Measurements from ENCODE around the gene RELL1. TPM values are rescaled to one million over a fixed set of nuclear protein-coding genes. Genes with fewer than 3 reads are reported as not detected.

RELL1 gene
- total and polyA plus RNA-seq, 5 donors from 2014 or later, result 2.7 to 24.3 (median 5.3) TPM

DNA sequence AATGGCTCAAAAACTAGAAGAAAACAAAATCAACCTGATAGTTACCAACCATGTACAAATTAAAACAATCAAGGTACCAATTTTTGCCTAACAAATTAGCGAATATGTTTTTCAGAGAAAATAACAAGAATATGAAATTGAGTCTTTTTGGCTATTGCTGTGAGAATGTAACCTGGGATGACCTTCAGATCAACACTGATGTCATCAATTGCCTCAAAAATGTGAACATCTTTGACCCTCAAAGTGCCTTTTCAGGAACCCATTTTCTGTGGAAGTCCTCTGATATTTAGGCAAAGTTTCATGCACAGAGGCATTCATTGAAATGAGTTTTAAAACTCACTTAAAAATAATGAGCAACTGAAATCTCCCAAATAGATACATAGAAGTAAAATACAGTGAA, 6.1 kb downstream of the RELL1 start:
- no peaks in the 10 kb centered on the region for H3K9me3 Mint-ChIP-seq
- no peak for ATAC-seq (ENCODE audit: low read depth in 2 of 2)
- Histone ChIP-seq H3K4me3 (ENCODE audit: low read depth, low read length) (no peak overlapping the region), H3K27me3 (ENCODE audit: control insufficient read depth, insufficient read depth, low read length) (no peaks in the 10 kb centered on the region), H3K4me1 (ENCODE audit: control insufficient read depth, insufficient read depth, low read length, poor library complexity, severe bottlenecking) (peaks cover 32% of the 10 kb centered on the region), H3K36me3 (ENCODE audit: control insufficient read depth, insufficient read depth, low read length) (peaks cover 6% of the 10 kb centered on the region), H3K27ac (ENCODE audit: insufficient read depth, low read length, poor library complexity, severe bottlenecking) (no peak overlapping the region), H3K9me3 (ENCODE audit: control insufficient read depth in 2 of 2, low read length in 2 of 2) (no peaks in the 10 kb centered on the region)
- peaks cover 33 to 60% (median 50%) of the 10 kb centered on the region in 4 donors for H3K4me1 Mint-ChIP-seq
- no peak overlapping the region for H3K4me3 Mint-ChIP-seq
- H3K27me3 Mint-ChIP-seq, result no peaks in the 10 kb centered on the region
- no peak for DNase-seq
- H3K27ac Mint-ChIP-seq, result no peak overlapping the region
- peaks cover 5% of the 10 kb centered on the region for H3K36me3 Mint-ChIP-seq

- no peaks in the 10 kb centered on the region for H3K27me3 Mint-ChIP-seq
- H3K4me3 Mint-ChIP-seq, result no peak overlapping the region
- no peak for DNase-seq
- no peak overlapping the region for H3K27ac Mint-ChIP-seq
- H3K4me1 ChIP-seq (ENCODE audit: control insufficient read depth, insufficient read depth, low read length, poor library complexity, severe bottlenecking), result peaks cover 24% of the 10 kb centered on the region
- ATAC-seq (ENCODE audit: low read depth in 2 of 2), result no peak
- no peak overlapping the region for H3K4me3 ChIP-seq (ENCODE audit: low read depth, low read length)
- H3K27me3 ChIP-seq (ENCODE audit: control insufficient read depth, insufficient read depth, low read length), result no peaks in the 10 kb centered on the region
- peaks cover 5% of the 10 kb centered on the region for H3K36me3 Mint-ChIP-seq
- peaks cover 6% of the 10 kb centered on the region for H3K36me3 ChIP-seq (ENCODE audit: control insufficient read depth, insufficient read depth, low read length)
- no peak overlapping the region for H3K27ac ChIP-seq (ENCODE audit: insufficient read depth, low read length, poor library complexity, severe bottlenecking)
- H3K9me3 ChIP-seq (ENCODE audit: control insufficient read depth in 2 of 2, low read length in 2 of 2), result no peaks in the 10 kb centered on the region
- H3K4me1 Mint-ChIP-seq, result peaks cover 33 to 59% (median 47%) of the 10 kb centered on the region in 4 donors
- H3K9me3 Mint-ChIP-seq, result no peaks in the 10 kb centered on the region
Measured at GRCh38 chr4:37679301-37679700, 6.9 kb downstream of the RELL1 start.

- Histone ChIP-seq H3K9me3 (ENCODE audit: control insufficient read depth in 2 of 2, low read length in 2 of 2) (no peaks in the 10 kb centered on the region), H3K4me3 (ENCODE audit: low read depth, low read length) (no peak overlapping the region), H3K36me3 (ENCODE audit: control insufficient read depth, insufficient read depth, low read length) (peaks cover 6% of the 10 kb centered on the region), H3K4me1 (ENCODE audit: control insufficient read depth, insufficient read depth, low read length, poor library complexity, severe bottlenecking) (peaks cover 21% of the 10 kb centered on the region), H3K27ac (ENCODE audit: insufficient read depth, low read length, poor library complexity, severe bottlenecking) (no peak overlapping the region), H3K27me3 (ENCODE audit: control insufficient read depth, insufficient read depth, low read length) (no peaks in the 10 kb centered on the region)
- Mint-ChIP-seq H3K36me3 (peaks cover 5% of the 10 kb centered on the region), H3K4me3 (peak overlapping the region in 1 of 4 donors; percentile 80), H3K27me3 (no peaks in the 10 kb centered on the region), H3K27ac (peak overlapping the region in 1 of 3 donors; percentile 43), H3K4me1 (peaks cover 33 to 66% (median 48%) of the 10 kb centered on the region in 4 donors), H3K9me3 (no peaks in the 10 kb centered on the region)
- ATAC-seq (ENCODE audit: low read depth in 2 of 2) (no peak), DNase-seq (no peak)
Measured at GRCh38 chr4:37678624-37679023, 7.6 kb downstream of the RELL1 start.

DNA sequence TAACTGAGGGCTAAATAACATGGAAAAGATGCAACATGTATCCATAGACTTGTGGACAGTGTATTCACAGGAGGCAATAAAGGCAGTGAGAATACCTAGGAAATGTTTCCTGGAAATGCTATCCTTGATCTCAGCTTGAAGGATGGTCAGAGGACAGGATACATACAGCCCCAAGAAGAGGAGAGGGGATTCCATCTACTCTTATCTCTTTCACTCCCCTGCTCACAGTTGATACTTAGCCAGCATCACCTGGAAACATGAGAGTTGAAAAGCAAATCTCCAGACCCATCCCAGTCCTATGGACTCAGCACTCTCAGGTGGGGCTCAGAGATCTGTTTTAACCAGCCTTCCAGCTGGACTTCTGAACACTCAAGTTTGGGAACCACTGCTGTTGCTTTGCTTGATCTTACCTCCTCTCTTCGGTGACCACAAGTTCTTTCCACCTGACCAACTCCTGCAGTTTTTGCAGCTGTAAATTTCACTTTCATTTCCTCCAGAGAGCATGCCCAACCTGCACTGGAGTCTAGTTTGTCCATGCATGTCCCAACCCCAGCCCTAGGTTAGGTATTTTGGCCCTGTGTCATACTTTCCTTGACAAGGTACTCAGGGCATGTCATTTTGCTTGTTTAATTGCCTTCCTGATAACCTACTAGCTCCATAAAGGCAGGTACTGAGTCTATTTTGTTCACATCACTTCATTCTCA, 10.4 kb downstream of the RELL1 start:
- Histone ChIP-seq H3K4me3 (ENCODE audit: low read depth, low read length) (peak overlapping the region; percentile 27), H3K27me3 (ENCODE audit: control insufficient read depth, insufficient read depth, low read length) (no peaks in the 10 kb centered on the region), H3K36me3 (ENCODE audit: control insufficient read depth, insufficient read depth, low read length) (peaks cover 6% of the 10 kb centered on the region), H3K9me3 (ENCODE audit: control insufficient read depth in 2 of 2, low read length in 2 of 2) (no peaks in the 10 kb centered on the region), H3K27ac (ENCODE audit: insufficient read depth, low read length, poor library complexity, severe bottlenecking) (no peak overlapping the region), H3K4me1 (ENCODE audit: control insufficient read depth, insufficient read depth, low read length, poor library complexity, severe bottlenecking) (peaks cover 13% of the 10 kb centered on the region)
- Mint-ChIP-seq H3K9me3 (no peaks in the 10 kb centered on the region), H3K4me1 (peaks cover 13 to 50% (median 40%) of the 10 kb centered on the region in 4 donors), H3K27ac (peak overlapping the region in 1 of 3 donors; percentile 56), H3K36me3 (peaks cover 5% of the 10 kb centered on the region), H3K4me3 (peak overlapping the region in 1 of 4 donors; percentile 65), H3K27me3 (no peaks in the 10 kb centered on the region)
- DNase-seq (peak in 1 of 3 donors; percentile 59), ATAC-seq (ENCODE audit: low read depth in 2 of 2) (no peak)

- peaks cover 13% of the 10 kb centered on the region for H3K4me1 ChIP-seq (ENCODE audit: control insufficient read depth, insufficient read depth, low read length, poor library complexity, severe bottlenecking)
- Mint-ChIP-seq H3K27me3 (no peaks in the 10 kb centered on the region), H3K27ac (peak overlapping the region in 2 of 3 donors; percentile 28 to 70), H3K9me3 (no peaks in the 10 kb centered on the region), H3K4me1 (peaks cover 13 to 58% (median 41%) of the 10 kb centered on the region in 4 donors), H3K36me3 (peaks cover 5% of the 10 kb centered on the region), H3K4me3 (no peak overlapping the region)
- no peak overlapping the region for H3K4me3 ChIP-seq (ENCODE audit: low read depth, low read length)
- H3K9me3 ChIP-seq (ENCODE audit: control insufficient read depth in 2 of 2, low read length in 2 of 2), result no peaks in the 10 kb centered on the region
- ATAC-seq (ENCODE audit: low read depth in 2 of 2) (no peak), DNase-seq (no peak)
- H3K36me3 ChIP-seq (ENCODE audit: control insufficient read depth, insufficient read depth, low read length), result peaks cover 3% of the 10 kb centered on the region
- no peaks in the 10 kb centered on the region for H3K27me3 ChIP-seq (ENCODE audit: control insufficient read depth, insufficient read depth, low read length)
- H3K27ac ChIP-seq (ENCODE audit: insufficient read depth, low read length, poor library complexity, severe bottlenecking), result no peak overlapping the region
Measured at GRCh38 chr4:37674439-37674838, 11.7 kb downstream of the RELL1 start.

DNA sequence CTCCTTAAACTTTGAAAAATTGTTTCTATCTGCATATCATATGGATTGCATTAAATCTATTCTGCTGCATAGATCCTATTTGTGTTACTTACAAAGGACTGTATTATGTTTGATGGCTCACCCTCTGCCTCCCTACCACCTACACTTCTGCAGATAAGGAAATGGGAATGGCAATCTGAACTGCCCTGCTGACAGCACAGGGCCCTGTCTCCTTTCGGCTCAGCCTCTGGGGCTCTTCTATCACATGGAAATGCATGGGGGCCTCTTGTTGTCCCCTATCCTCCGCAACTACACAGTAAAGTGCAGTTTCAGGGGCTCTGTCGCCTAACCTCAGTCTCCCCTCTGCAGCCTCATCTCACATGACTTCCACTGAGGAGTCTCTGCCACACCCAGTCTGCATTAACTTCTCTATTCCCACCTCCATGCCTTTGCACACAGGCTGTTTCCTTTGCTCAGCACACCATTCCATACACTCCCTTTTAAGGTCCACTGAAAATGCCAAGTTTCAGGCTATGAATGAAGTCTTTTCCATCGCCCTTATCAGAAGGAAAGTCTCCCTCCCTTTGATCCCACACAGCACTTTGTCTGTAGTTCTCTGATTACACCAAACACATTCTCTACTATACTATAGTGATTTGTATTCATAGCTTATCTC, 12.5 kb downstream of the RELL1 start:
- no peak for ATAC-seq (ENCODE audit: low read depth in 2 of 2)
- H3K4me3 Mint-ChIP-seq, result no peak overlapping the region
- peak overlapping the region in 1 of 3 donors; percentile 28 for H3K27ac Mint-ChIP-seq

GRCh38 chr4:37671072-37671471, 15.1 kb downstream of the RELL1 start:
- H3K36me3 Mint-ChIP-seq, result no peaks in the 10 kb centered on the region

More for the DNA sequence above, 12.5 kb downstream of the RELL1 start:
- no peak overlapping the region for H3K4me3 ChIP-seq (ENCODE audit: low read depth, low read length)
- H3K36me3 Mint-ChIP-seq, result peaks cover 5% of the 10 kb centered on the region
- H3K4me1 Mint-ChIP-seq, result peaks cover 12 to 58% (median 40%) of the 10 kb centered on the region in 4 donors
- H3K9me3 ChIP-seq (ENCODE audit: control insufficient read depth in 2 of 2, low read length in 2 of 2), result no peaks in the 10 kb centered on the region
- no peaks in the 10 kb centered on the region for H3K27me3 ChIP-seq (ENCODE audit: control insufficient read depth, insufficient read depth, low read length)
- H3K27me3 Mint-ChIP-seq, result no peaks in the 10 kb centered on the region
- no peak overlapping the region for H3K27ac ChIP-seq (ENCODE audit: insufficient read depth, low read length, poor library complexity, severe bottlenecking)
- H3K4me1 ChIP-seq (ENCODE audit: control insufficient read depth, insufficient read depth, low read length, poor library complexity, severe bottlenecking), result peaks cover 13% of the 10 kb centered on the region
- no peaks in the 10 kb centered on the region for H3K9me3 Mint-ChIP-seq
- H3K36me3 ChIP-seq (ENCODE audit: control insufficient read depth, insufficient read depth, low read length), result peaks cover 3% of the 10 kb centered on the region
- no peak for DNase-seq

More at GRCh38 chr4:37671072-37671471, 15.1 kb downstream of the RELL1 start:
- Histone ChIP-seq H3K36me3 (ENCODE audit: control insufficient read depth, insufficient read depth, low read length) (peaks cover 3% of the 10 kb centered on the region), H3K27ac (ENCODE audit: insufficient read depth, low read length, poor library complexity, severe bottlenecking) (no peak overlapping the region), H3K27me3 (ENCODE audit: control insufficient read depth, insufficient read depth, low read length) (no peaks in the 10 kb centered on the region), H3K4me3 (ENCODE audit: low read depth, low read length) (no peak overlapping the region), H3K4me1 (ENCODE audit: control insufficient read depth, insufficient read depth, low read length, poor library complexity, severe bottlenecking) (peaks cover 19% of the 10 kb centered on the region), H3K9me3 (ENCODE audit: control insufficient read depth in 2 of 2, low read length in 2 of 2) (no peaks in the 10 kb centered on the region)
- Mint-ChIP-seq H3K4me1 (peaks cover 7 to 56% (median 39%) of the 10 kb centered on the region in 4 donors), H3K4me3 (no peak overlapping the region), H3K9me3 (no peaks in the 10 kb centered on the region), H3K27ac (no peak overlapping the region), H3K27me3 (no peaks in the 10 kb centered on the region)
- no peak for ATAC-seq (ENCODE audit: low read depth in 2 of 2)
- no peak for DNase-seq

Data from CD4-positive, CD25-positive, alpha-beta regulatory T cell (primary cell).